ENCODE results near the gene CAPZA1. TPM values are rescaled to one million over a fixed set of nuclear protein-coding genes. Genes with fewer than 3 reads are reported as not detected.

Gene CAPZA1
- 10 to 100 TPM; 27.1 to 58.1 (median 35.2) TPM for total RNA-seq

DNA sequence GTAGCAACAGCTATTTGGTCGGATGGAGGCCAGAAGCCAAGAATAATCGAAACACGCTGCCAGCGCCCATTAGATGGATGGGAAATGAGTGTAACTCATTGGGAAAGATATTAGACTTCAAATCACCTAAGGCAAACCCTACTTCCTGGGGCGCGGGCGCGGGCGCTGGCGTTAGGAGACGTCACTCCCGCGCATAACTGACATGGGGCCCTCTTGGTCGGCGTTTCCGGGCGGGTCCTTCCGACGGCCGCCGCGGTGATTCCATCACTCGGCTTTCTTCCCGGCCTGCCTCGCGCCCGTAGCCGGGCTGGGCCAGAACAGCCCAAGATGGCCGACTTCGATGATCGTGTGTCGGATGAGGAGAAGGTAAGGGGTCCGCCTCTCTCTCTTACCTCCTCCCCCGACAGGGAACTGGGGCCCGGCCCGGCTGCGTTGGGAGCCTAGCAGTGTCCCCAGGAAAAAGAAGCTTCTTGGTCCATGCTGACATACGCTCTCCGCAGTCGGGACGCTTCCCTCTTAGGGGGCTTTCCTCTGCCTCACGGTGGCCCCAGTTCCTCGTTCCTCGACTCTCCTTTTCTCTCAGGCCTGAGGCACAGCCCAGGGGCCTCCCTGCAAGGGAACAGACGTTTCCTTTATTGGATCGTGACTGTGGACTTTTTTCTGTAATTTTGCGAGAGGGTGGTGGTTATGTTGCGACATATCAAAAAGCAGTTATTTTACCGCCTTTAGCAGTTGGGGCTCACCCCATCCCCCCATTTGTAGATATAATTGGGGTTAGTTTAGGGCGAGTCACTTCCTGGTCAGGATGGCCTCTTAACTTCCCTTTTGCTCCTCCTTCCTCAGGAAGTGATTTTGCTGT lies at the start of gene CAPZA1:
Gene CAPZA1, plus strand, starts transcription at position 315 of the 859 bp plus-strand sequence. Its CDS starts 13 bp downstream, at position 328.
- intact Hi-C loops (cut with DNase I; ENCODE audit: low total_unique reads) (loop anchor here (2.0 to 10.0 kb wide), 5 partner anchors 87 to 1308 kb away; partner anchors contain the start of genes HIPK1, PPM1J and RHOC), in situ Hi-C loops (cut with MboI; ENCODE audit: low sequenced_read_pairs in 4 of 4) (loop anchor here (5.0 to 25.0 kb wide), 4 partner anchors 85 to 1293 kb away; partner anchors contain the start of genes RHOC (in 4 of the 4), AP4B1 (in 1 of the 4), CTTNBP2NL (in 1 of the 4) and DCLRE1B (in 1 of the 4))
- H3K36me3 ChIP-seq = peaks cover 0 to 17% of the 10 kb centered on the region in 2 donors
- no peaks in the 10 kb centered on the region for H3K9me3 ChIP-seq
- peak; percentile 85 to 94 for TF ChIP-seq POLR2A (IDR thresholded peaks at IDR 0.05)
- TF ChIP-seq, protein P1, sequence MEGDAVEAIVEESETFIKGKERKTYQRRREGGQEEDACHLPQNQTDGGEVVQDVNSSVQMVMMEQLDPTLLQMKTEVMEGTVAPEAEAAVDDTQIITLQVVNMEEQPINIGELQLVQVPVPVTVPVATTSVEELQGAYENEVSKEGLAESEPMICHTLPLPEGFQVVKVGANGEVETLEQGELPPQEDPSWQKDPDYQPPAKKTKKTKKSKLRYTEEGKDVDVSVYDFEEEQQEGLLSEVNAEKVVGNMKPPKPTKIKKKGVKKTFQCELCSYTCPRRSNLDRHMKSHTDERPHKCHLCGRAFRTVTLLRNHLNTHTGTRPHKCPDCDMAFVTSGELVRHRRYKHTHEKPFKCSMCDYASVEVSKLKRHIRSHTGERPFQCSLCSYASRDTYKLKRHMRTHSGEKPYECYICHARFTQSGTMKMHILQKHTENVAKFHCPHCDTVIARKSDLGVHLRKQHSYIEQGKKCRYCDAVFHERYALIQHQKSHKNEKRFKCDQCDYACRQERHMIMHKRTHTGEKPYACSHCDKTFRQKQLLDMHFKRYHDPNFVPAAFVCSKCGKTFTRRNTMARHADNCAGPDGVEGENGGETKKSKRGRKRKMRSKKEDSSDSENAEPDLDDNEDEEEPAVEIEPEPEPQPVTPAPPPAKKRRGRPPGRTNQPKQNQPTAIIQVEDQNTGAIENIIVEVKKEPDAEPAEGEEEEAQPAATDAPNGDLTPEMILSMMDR (IDR thresholded peaks at IDR 0.05 in 4 of 5, conservative IDR thresholded peaks at IDR 0.05 in 1 of 5) = no peak
- ATAC-seq = peak; percentile 94
- peak within 1 kb of the TSS; percentile 97 to 99 (median 98) for H3K27ac ChIP-seq
- DNase-seq = peak; percentile 86 to 90
- H3K27me3 ChIP-seq = no peaks in the 10 kb centered on the region
- H3K4me3 ChIP-seq = peak within 1 kb of the TSS; percentile 79 to 100 (median 95)
- H3K4me1 ChIP-seq = peaks cover 33 to 42% of the 10 kb centered on the region in 2 donors

DNA sequence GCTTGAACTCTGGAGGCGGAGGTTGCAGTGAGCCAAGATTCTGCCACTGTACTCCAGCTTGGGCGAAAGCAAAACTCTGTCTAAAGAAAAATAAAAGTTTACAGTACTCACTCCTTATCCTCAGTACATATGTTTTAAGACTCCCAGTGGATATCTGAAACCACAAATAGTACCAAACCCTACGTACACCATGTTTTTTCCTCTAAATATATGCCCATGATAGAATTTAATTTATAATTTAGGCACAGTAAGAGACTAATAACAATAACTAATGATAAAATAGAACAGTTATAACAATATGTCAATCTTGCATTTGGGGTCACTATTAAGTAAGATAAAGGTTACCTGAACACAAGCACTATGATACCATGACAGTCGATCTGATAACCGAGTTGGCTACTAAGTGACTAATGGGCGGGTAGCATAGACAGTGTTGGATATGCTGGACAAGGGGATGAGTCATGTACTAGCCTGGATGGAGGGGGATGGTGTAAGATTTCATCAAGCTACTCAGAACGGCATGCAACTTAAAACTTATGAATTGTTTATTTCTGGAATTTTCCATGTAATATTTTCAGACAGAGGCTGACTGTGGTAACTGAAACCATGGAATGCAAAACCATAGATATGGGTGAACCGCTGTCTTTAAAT lies 44.4 kb upstream of the CAPZA1 start:
- intact Hi-C loops (cut with DNase I; ENCODE audit: low total_unique reads) = no loop called here
- H3K27me3 ChIP-seq = no peaks in the 10 kb centered on the region
- no peak overlapping the region for H3K4me3 ChIP-seq
- H3K27ac ChIP-seq = no peak overlapping the region
- no peaks in the 10 kb centered on the region for H3K4me1 ChIP-seq
- DNase-seq (no peak), ATAC-seq (peak; percentile 75 to 94)
- TF ChIP-seq, protein P1 (IDR thresholded peaks at IDR 0.05 in 4 of 5, conservative IDR thresholded peaks at IDR 0.05 in 1 of 5) = no peak
- no peak for TF ChIP-seq POLR2A (IDR thresholded peaks at IDR 0.05)
- H3K9me3 ChIP-seq = no peaks in the 10 kb centered on the region
- H3K36me3 ChIP-seq = peaks cover 3 to 79% of the 10 kb centered on the region in 2 donors
- in situ Hi-C loops (cut with MboI; ENCODE audit: low sequenced_read_pairs in 4 of 4) = no loop called here

DNA sequence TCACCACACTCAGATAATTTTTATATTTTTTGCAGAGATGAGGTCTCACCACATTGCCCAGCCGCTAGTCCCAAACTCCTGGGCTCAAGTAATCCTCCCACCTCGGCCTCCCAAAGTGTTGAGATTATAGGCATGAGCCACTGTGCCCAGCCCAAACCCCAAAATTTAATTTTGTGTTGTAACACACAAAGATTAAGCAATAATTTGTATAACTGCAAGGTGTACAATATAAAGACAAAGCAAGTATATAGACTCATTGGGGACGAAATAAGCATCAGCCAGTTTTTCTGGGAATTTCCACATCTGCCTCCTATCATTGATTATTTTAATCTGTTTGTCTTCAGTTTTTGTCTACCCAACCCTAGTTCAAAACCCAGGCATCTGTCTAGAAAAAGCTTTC lies 43.4 kb upstream of the CAPZA1 start:
- Histone ChIP-seq H3K27me3 (no peaks in the 10 kb centered on the region), H3K4me3 (no peak overlapping the region), H3K9me3 (no peaks in the 10 kb centered on the region), H3K36me3 (peaks cover 3 to 81% of the 10 kb centered on the region in 2 donors), H3K4me1 (no peaks in the 10 kb centered on the region), H3K27ac (no peak overlapping the region)
- intact Hi-C loops (cut with DNase I; ENCODE audit: low total_unique reads) = no loop called here
- no peak for ATAC-seq
- no peak for DNase-seq
- TF ChIP-seq, protein P1 (IDR thresholded peaks at IDR 0.05 in 4 of 5, conservative IDR thresholded peaks at IDR 0.05 in 1 of 5) = no peak
- TF ChIP-seq POLR2A (IDR thresholded peaks at IDR 0.05) = no peak
- in situ Hi-C loops (cut with MboI; ENCODE audit: low sequenced_read_pairs in 4 of 4) = no loop called here

DNA sequence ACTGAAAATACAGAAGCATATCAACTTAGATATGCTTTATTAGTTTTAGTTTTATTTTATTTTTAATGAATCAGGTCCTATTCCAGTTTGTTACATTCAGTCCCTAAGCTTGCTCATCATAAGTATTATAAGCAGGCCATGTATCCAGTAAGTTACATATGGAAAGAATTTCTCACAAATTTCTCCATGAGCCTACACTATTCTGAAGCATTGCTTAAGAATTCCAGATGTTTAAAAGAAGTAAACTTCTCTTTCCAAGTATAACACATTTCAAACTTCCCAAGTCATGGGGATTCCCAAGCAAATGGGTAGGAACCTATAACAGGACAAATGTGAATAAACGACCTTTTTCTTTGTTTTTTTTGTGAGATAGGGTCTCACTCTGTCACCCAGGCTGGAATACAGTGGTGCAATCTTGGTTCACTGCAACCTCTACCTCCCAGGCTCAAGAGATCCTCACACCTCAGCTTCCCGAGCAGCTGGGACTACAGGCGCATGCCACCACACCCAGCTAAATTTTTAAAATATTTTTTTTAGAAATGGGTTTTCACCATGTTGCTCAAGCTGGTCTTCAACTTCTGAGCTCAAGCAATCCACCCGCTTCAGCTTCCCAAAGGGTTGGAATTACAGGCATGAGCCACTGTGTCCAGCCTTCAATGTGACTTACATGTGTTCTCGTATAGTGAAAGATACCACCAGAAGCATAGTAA lies 39.7 kb upstream of the CAPZA1 start:
- in situ Hi-C loops (cut with MboI; ENCODE audit: low sequenced_read_pairs in 4 of 4) (no loop called here), intact Hi-C loops (cut with DNase I; ENCODE audit: low total_unique reads) (no loop called here)
- DNase-seq (no peak), ATAC-seq (no peak)
- Histone ChIP-seq H3K27me3 (no peaks in the 10 kb centered on the region), H3K4me3 (no peak overlapping the region), H3K36me3 (peaks cover 0 to 61% of the 10 kb centered on the region in 2 donors), H3K4me1 (no peaks in the 10 kb centered on the region), H3K27ac (no peak overlapping the region), H3K9me3 (no peaks in the 10 kb centered on the region)
- TF ChIP-seq, protein P1 (IDR thresholded peaks at IDR 0.05 in 4 of 5, conservative IDR thresholded peaks at IDR 0.05 in 1 of 5) = no peak
- TF ChIP-seq POLR2A (IDR thresholded peaks at IDR 0.05) = no peak

All from gastrocnemius medialis (tissue), 4 donors.